ENCODE data around the gene ZNF195.

ZNF195 gene

GRCh38 chr11:3382613-3383285, 3.8 kb upstream of the ZNF195 start:
- no peak for DNase-seq (ENCODE audit: low read depth)
- H3K4me3 ChIP-seq (ENCODE audit: control insufficient read depth, low read depth, low read length) = no peak overlapping the region
- TF ChIP-seq CTCF (IDR thresholded peaks at IDR 0.05; ENCODE audit: control insufficient read depth, insufficient read depth, low read depth, low read length, missing control alignments) = no peak

- no peak for DNase-seq (ENCODE audit: low read depth)
- no peak overlapping the region for H3K4me3 ChIP-seq (ENCODE audit: control insufficient read depth, low read depth, low read length)
- no peak for TF ChIP-seq CTCF (IDR thresholded peaks at IDR 0.05; ENCODE audit: control insufficient read depth, insufficient read depth, low read depth, low read length, missing control alignments)
Observed at GRCh38 chr11:3381794-3382193, 2.8 kb upstream of the ZNF195 start.

- no peak for TF ChIP-seq CTCF (IDR thresholded peaks at IDR 0.05; ENCODE audit: control insufficient read depth, insufficient read depth, low read depth, low read length, missing control alignments)
- H3K4me3 ChIP-seq (ENCODE audit: control insufficient read depth, low read depth, low read length) = no peak overlapping the region
- DNase-seq (ENCODE audit: low read depth) = no peak
Observed at GRCh38 chr11:3380706-3381545, 2.0 kb upstream of the ZNF195 start.

- no peak for DNase-seq (ENCODE audit: low read depth)
- no peak overlapping the region for H3K4me3 ChIP-seq (ENCODE audit: control insufficient read depth, low read depth, low read length)
- no peak for TF ChIP-seq CTCF (IDR thresholded peaks at IDR 0.05; ENCODE audit: control insufficient read depth, insufficient read depth, low read depth, low read length, missing control alignments)
Observed at GRCh38 chr11:3375552-3375951, 3.4 kb downstream of the ZNF195 start.

- no peak for DNase-seq (ENCODE audit: low read depth)
- TF ChIP-seq CTCF (IDR thresholded peaks at IDR 0.05; ENCODE audit: control insufficient read depth, insufficient read depth, low read depth, low read length, missing control alignments) = no peak
- H3K4me3 ChIP-seq (ENCODE audit: control insufficient read depth, low read depth, low read length) = no peak overlapping the region
Observed at GRCh38 chr11:3370311-3370870, 8.6 kb downstream of the ZNF195 start.

- no peak for TF ChIP-seq CTCF (IDR thresholded peaks at IDR 0.05; ENCODE audit: control insufficient read depth, insufficient read depth, low read depth, low read length, missing control alignments)
- DNase-seq (ENCODE audit: low read depth) = no peak
- H3K4me3 ChIP-seq (ENCODE audit: control insufficient read depth, low read depth, low read length) = no peak overlapping the region
Observed at GRCh38 chr11:3369366-3369765, 9.6 kb downstream of the ZNF195 start.

Measured in AG09309 (cell line).